Hepatocyte (in vitro differentiated cells): ENCODE data around the gene IMPDH2. TPM values are rescaled to one million over a fixed set of nuclear protein-coding genes. Genes with fewer than 3 reads are reported as not detected.

Experiments
- DNase-seq: peaks from one replicate; pipeline ENCODE4 v3.0.0-alpha.2; 2016; ENCODE audit warnings: low spot score
- H2AFZ ChIP-seq: fragments of 200-600 bp; sonication (generic); 2 replicates; pipeline ENCODE4 v1.6.0; 2016; ENCODE audit warnings: antibody characterized with exemption, mild to moderate bottlenecking
- H3K27ac ChIP-seq: fragments of 200-600 bp; sonication (generic); 2 replicates; pipeline ENCODE4 v1.5.1; 2016; ENCODE audit warnings: mild to moderate bottlenecking
- H3K27me3 ChIP-seq: fragments of 200-600 bp; sonication (generic); 2 replicates; pipeline ENCODE4 v1.6.1; 2016
- H3K36me3 ChIP-seq: fragments of 200-600 bp; sonication (generic); replicated peaks from 2 replicates; pipeline ENCODE4 v1.5.1; 2016; ENCODE audit warnings: low read depth; ENCODE audit not compliant: insufficient read depth
- H3K4me1 ChIP-seq: fragments of 200-600 bp; sonication (generic); 2 replicates; pipeline ENCODE4 v1.5.1; 2016; ENCODE audit warnings: mild to moderate bottlenecking, moderate library complexity; ENCODE audit not compliant: insufficient read depth
- H3K4me2 ChIP-seq: fragments of 200-600 bp; sonication (generic); 2 replicates; pipeline ENCODE4 v1.6.0; 2016
- H3K4me3 ChIP-seq: fragments of 200-600 bp; sonication (generic); 2 replicates; pipeline ENCODE4 v1.5.1; 2016; ENCODE audit warnings: mild to moderate bottlenecking
- H3K79me2 ChIP-seq: fragments of 200-600 bp; sonication (generic); 2 replicates; pipeline ENCODE4 v1.6.0; 2017; ENCODE audit warnings: mild to moderate bottlenecking
- H3K9me2 ChIP-seq: fragments of 200-600 bp; sonication (generic); replicated peaks from 2 replicates; pipeline ENCODE4 v1.6.0; 2017; ENCODE audit warnings: mild to moderate bottlenecking; ENCODE audit not compliant: insufficient read depth
- H3K9me3 ChIP-seq: fragments of 200-600 bp; sonication (generic); 2 replicates; pipeline ENCODE4 v1.5.1; 2016; ENCODE audit warnings: low read depth, mild to moderate bottlenecking
- H4K20me1 ChIP-seq: fragments of 200-600 bp; sonication (generic); 2 replicates; pipeline ENCODE4 v1.6.0; 2016; ENCODE audit warnings: mild to moderate bottlenecking; ENCODE audit not compliant: insufficient read depth, poor library complexity, severe bottlenecking
- EZH2 ChIP-seq: fragments of 200-600 bp; sonication (generic); IDR thresholded peaks from 2 replicates; pipeline ENCODE4 v1.6.1; 2016; ENCODE audit warnings: antibody characterized with exemption, mild to moderate bottlenecking, borderline replicate concordance
- EZH2phosphoT487 ChIP-seq: fragments of 200-600 bp; sonication (generic); IDR thresholded peaks from one replicate; pipeline ENCODE4 v1.6.1; 2018; ENCODE audit warnings: antibody characterized with exemption, mild to moderate bottlenecking, low read depth, moderate library complexity; ENCODE audit not compliant: unreplicated experiment, severe bottlenecking
- WGBS: methylation state at CpG from one replicate; pipeline ENCODE4 v1.1.6; 2016; ENCODE audit warnings: low lambda C conversion rate; ENCODE audit errors: missing lambda C conversion rate; 5-methylcytosine and 5-hydroxymethylcytosine counted together
- polyA plus RNA-seq: library from polyadenylated mRNA; unstranded; fragments of >200 nt; fragmentation: Nextera tagmentation; extraction: Ambion mirVana; gene quantifications from 2 replicates; pipeline ENCODE4 v1.2.1, GENCODE V29; 2016
- total RNA-seq: library from RNA; depleted of rRNA; stranded (reverse); fragments of >200 nt; gene quantifications from 2 replicates; pipeline ENCODE4 v1.2.3, GENCODE V29; 2014
- TF ChIP-seq, protein P1 (sequence below): fragments of 200-600 bp; sonication (generic); IDR thresholded peaks from 2 replicates; pipeline ENCODE4 v1.5.1; 2016; ENCODE audit warnings: antibody characterized with exemption, mild to moderate bottlenecking; ENCODE audit not compliant: poor library complexity

IMPDH2 gene
- total and polyA plus RNA-seq, 2 experiments from 2014 or later = 115 to 180 TPM

DNA sequence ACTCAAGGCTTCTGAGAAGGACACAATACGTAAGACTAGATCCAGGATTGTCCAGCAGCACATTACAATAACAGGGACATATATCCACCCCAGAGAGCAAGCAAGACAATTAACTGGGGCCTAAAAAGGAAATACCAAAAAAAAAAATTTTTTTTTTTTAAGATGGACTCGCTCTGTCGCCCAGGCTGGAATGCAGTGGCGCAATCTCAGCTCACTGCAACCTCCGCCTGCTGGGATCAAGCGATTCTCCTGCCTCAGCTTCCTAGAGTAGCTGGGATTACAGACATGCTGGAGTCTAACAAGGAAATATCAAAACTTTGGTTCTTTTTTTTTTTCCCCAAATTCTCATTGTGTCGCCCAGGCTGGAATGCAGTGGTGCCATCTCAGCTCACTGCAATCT lies 28.8 kb upstream of the IMPDH2 start:
- no peaks in the 10 kb centered on the region for H3K4me1 ChIP-seq
- H3K9me2 ChIP-seq = no peaks in the 10 kb centered on the region
- no peaks in the 10 kb centered on the region for H3K36me3 ChIP-seq
- peaks cover 17% of the 10 kb centered on the region for H3K79me2 ChIP-seq
- 83% methylated on average over 7 of the region's 7 CpGs for WGBS
- no peak overlapping the region for H3K4me3 ChIP-seq
- no peak for DNase-seq
- H3K27ac ChIP-seq = no peak overlapping the region
- TF ChIP-seq EZH2 (no peak), EZH2phosphoT487 (no peak)
- TF ChIP-seq, protein P1, sequence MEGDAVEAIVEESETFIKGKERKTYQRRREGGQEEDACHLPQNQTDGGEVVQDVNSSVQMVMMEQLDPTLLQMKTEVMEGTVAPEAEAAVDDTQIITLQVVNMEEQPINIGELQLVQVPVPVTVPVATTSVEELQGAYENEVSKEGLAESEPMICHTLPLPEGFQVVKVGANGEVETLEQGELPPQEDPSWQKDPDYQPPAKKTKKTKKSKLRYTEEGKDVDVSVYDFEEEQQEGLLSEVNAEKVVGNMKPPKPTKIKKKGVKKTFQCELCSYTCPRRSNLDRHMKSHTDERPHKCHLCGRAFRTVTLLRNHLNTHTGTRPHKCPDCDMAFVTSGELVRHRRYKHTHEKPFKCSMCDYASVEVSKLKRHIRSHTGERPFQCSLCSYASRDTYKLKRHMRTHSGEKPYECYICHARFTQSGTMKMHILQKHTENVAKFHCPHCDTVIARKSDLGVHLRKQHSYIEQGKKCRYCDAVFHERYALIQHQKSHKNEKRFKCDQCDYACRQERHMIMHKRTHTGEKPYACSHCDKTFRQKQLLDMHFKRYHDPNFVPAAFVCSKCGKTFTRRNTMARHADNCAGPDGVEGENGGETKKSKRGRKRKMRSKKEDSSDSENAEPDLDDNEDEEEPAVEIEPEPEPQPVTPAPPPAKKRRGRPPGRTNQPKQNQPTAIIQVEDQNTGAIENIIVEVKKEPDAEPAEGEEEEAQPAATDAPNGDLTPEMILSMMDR = no peak
- H3K9me3 ChIP-seq = no peaks in the 10 kb centered on the region
- no peaks in the 10 kb centered on the region for H4K20me1 ChIP-seq
- H2AFZ ChIP-seq = no peak overlapping the region
- no peaks in the 10 kb centered on the region for H3K27me3 ChIP-seq
- H3K4me2 ChIP-seq = no peak overlapping the region

DNA sequence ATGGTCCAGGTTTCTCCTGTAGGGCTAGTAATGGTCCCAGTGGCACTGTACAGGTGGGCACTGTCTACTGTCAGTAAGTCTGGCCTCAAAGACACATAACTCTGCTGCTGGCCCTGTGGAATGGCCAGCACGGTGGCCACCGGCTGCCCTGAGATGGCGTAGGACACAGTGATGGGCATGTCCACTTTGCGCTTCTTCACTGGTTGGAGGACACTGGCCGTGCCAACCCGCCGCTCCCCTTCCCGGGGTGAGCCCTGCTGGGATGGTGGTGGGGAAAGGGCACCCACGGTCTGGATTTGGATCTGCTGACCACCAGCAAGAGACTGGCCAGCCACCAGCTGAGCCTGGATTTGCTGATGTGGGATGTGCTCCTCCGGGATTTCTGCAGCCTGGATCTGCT lies 28.1 kb upstream of the IMPDH2 start:
- Histone ChIP-seq H3K4me1 (no peaks in the 10 kb centered on the region), H3K36me3 (no peaks in the 10 kb centered on the region), H3K4me2 (no peak overlapping the region), H3K9me2 (no peaks in the 10 kb centered on the region), H3K79me2 (peaks cover 17% of the 10 kb centered on the region), H2AFZ (no peak overlapping the region), H3K27ac (no peak overlapping the region), H3K4me3 (no peak overlapping the region), H3K9me3 (no peaks in the 10 kb centered on the region), H4K20me1 (no peaks in the 10 kb centered on the region), H3K27me3 (no peaks in the 10 kb centered on the region)
- WGBS = 97% methylated on average over 10 of the region's 10 CpGs
- DNase-seq = no peak
- TF ChIP-seq EZH2phosphoT487 = no peak

GRCh38 chr3:49054344-49054862 lies 25.2 kb upstream of the IMPDH2 start:
- 95% methylated on average over 2 of the region's 2 CpGs for WGBS
- Histone ChIP-seq H3K4me2 (no peak overlapping the region), H3K27me3 (no peaks in the 10 kb centered on the region), H3K79me2 (peaks cover 13% of the 10 kb centered on the region), H2AFZ (no peak overlapping the region), H3K4me1 (no peaks in the 10 kb centered on the region), H3K27ac (no peak overlapping the region), H3K4me3 (no peak overlapping the region), H3K36me3 (no peaks in the 10 kb centered on the region), H3K9me2 (no peaks in the 10 kb centered on the region), H4K20me1 (no peaks in the 10 kb centered on the region), H3K9me3 (no peaks in the 10 kb centered on the region)
- TF ChIP-seq EZH2phosphoT487 (no peak), EZH2 (no peak)
- TF ChIP-seq, protein P1 = no peak
- no peak for DNase-seq

DNA sequence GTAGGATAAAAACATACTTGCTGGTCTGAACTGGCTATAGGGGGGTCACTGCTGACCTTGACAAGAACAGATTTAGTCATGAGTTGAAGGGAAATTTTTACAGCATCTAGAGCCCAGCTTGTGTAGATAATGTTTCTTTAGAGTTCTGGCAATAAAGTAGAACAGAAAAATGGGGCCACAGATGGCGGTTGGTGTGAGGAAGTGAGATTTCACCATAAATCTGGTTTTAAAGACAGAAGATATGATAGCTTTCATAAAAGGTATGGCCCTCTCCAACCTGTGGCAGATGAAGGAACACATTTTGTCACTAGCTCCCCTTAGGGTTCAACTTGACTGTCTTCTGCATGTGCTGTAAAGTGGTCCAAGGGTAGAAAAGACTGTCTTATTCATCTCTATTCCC lies 24.3 kb upstream of the IMPDH2 start:
- no peak overlapping the region for H2AFZ ChIP-seq
- H3K4me3 ChIP-seq = no peak overlapping the region
- no peak overlapping the region for H3K27ac ChIP-seq
- H3K36me3 ChIP-seq = no peaks in the 10 kb centered on the region
- no peaks in the 10 kb centered on the region for H3K27me3 ChIP-seq
- TF ChIP-seq, protein P1 = no peak
- no peak for TF ChIP-seq EZH2
- no peaks in the 10 kb centered on the region for H3K9me3 ChIP-seq
- H4K20me1 ChIP-seq = peaks cover 6% of the 10 kb centered on the region
- H3K79me2 ChIP-seq = peaks cover 16% of the 10 kb centered on the region
- no peak overlapping the region for H3K4me2 ChIP-seq
- no peaks in the 10 kb centered on the region for H3K4me1 ChIP-seq
- no peak for DNase-seq
- no peaks in the 10 kb centered on the region for H3K9me2 ChIP-seq
- WGBS = 100% methylated on average over 1 of the region's 1 CpG
